ENCODE results near the gene TNS3. TPM values are rescaled to one million over a fixed set of nuclear protein-coding genes. Genes with fewer than 3 reads are reported as not detected.

Gene TNS3
- total RNA-seq, 1 donor from 2014 or later, result 168 TPM

- H3K27me3 ChIP-seq, result no peaks in the 10 kb centered on the region
- no peaks in the 10 kb centered on the region for H3K9me3 ChIP-seq
- peaks cover 55% of the 10 kb centered on the region for H3K4me1 ChIP-seq
- H3K36me3 ChIP-seq, result no peaks in the 10 kb centered on the region
- ATAC-seq (no peak), DNase-seq (no peak)
- intact Hi-C loops (cut with DNase I), result no loop called here
- no peak for TF ChIP-seq CTCF (IDR thresholded peaks at IDR 0.05)
- H3K27ac ChIP-seq, result peak overlapping the region; percentile 78
- no peak overlapping the region for H3K4me3 ChIP-seq
These were observed 106.1 kb downstream of the TNS3 start for GRCh38 chr7:47475880-47476227.

- H3K4me3 ChIP-seq, result no peak overlapping the region
- H3K36me3 ChIP-seq, result no peaks in the 10 kb centered on the region
- H3K4me1 ChIP-seq, result peaks cover 51% of the 10 kb centered on the region
- peak; percentile 95 for DNase-seq
- peak; percentile 27 for TF ChIP-seq CTCF (IDR thresholded peaks at IDR 0.05)
- peak overlapping the region; percentile 78 for H3K27ac ChIP-seq
- no peaks in the 10 kb centered on the region for H3K9me3 ChIP-seq
- ATAC-seq, result peak; percentile 93
- intact Hi-C loops (cut with DNase I), result no loop called here
- H3K27me3 ChIP-seq, result no peaks in the 10 kb centered on the region
These were observed 106.7 kb downstream of the TNS3 start for GRCh38 chr7:47474937-47475879.

GRCh38 chr7:47474211-47474936, 107.5 kb downstream of the TNS3 start:
- H3K4me1 ChIP-seq, result peaks cover 46% of the 10 kb centered on the region

GRCh38 chr7:47473499-47474210, 108.3 kb downstream of the TNS3 start:
- peak; percentile 45 for ATAC-seq
- Histone ChIP-seq H3K27me3 (no peaks in the 10 kb centered on the region), H3K36me3 (no peaks in the 10 kb centered on the region), H3K4me1 (peaks cover 40% of the 10 kb centered on the region), H3K27ac (no peak overlapping the region), H3K9me3 (no peaks in the 10 kb centered on the region), H3K4me3 (no peak overlapping the region)
- DNase-seq, result no peak
- no peak for TF ChIP-seq CTCF (IDR thresholded peaks at IDR 0.05)
- intact Hi-C loops (cut with DNase I), result no loop called here

More at GRCh38 chr7:47474211-47474936, 107.5 kb downstream of the TNS3 start:
- H3K36me3 ChIP-seq, result no peaks in the 10 kb centered on the region
- peak overlapping the region; percentile 78 for H3K27ac ChIP-seq
- TF ChIP-seq CTCF (IDR thresholded peaks at IDR 0.05), result no peak
- H3K27me3 ChIP-seq, result no peaks in the 10 kb centered on the region
- DNase-seq (no peak), ATAC-seq (no peak)
- H3K4me3 ChIP-seq, result no peak overlapping the region
- intact Hi-C loops (cut with DNase I), result no loop called here
- H3K9me3 ChIP-seq, result no peaks in the 10 kb centered on the region

- no peaks in the 10 kb centered on the region for H3K9me3 ChIP-seq
- TF ChIP-seq CTCF (IDR thresholded peaks at IDR 0.05), result no peak
- DNase-seq (no peak), ATAC-seq (no peak)
- no peak overlapping the region for H3K4me3 ChIP-seq
- intact Hi-C loops (cut with DNase I), result no loop called here
- H3K4me1 ChIP-seq, result peaks cover 31% of the 10 kb centered on the region
- no peaks in the 10 kb centered on the region for H3K36me3 ChIP-seq
- no peaks in the 10 kb centered on the region for H3K27me3 ChIP-seq
- peak overlapping the region; percentile 3 for H3K27ac ChIP-seq
These were observed 109.3 kb downstream of the TNS3 start for GRCh38 chr7:47472444-47473157.
